H9 (cell line): ENCODE results near the gene SNRPD3. TPM values are rescaled to one million over a fixed set of nuclear protein-coding genes. Genes with fewer than 3 reads are reported as not detected.

Source experiments
- DNase-seq: peaks from one replicate; pipeline ENCODE4 v3.0.0-alpha.2; 2017
- H2AFZ ChIP-seq: one replicate; pipeline ENCODE4 v1.6.1; 2013; ENCODE audit warnings: mild to moderate bottlenecking, low read length, control low read depth, moderate library complexity
- H2AK5ac ChIP-seq: 2 replicates; pipeline ENCODE4 v1.6.1; 2013; ENCODE audit warnings: low read length, control low read depth, mixed read lengths; ENCODE audit not compliant: insufficient read length
- H2BK120ac ChIP-seq: one replicate; pipeline ENCODE4 v1.6.1; 2013; ENCODE audit warnings: low read depth, mild to moderate bottlenecking, low read length, control low read depth, inconsistent platforms; ENCODE audit not compliant: poor library complexity, severe bottlenecking
- H2BK12ac ChIP-seq: 2 replicates; pipeline ENCODE4 v1.6.1; 2013; ENCODE audit warnings: low read length, control low read depth, mixed read lengths, low read depth; ENCODE audit not compliant: insufficient read length
- H2BK15ac ChIP-seq: 2 replicates; pipeline ENCODE4 v1.6.1; 2013; ENCODE audit warnings: low read depth, low read length, control low read depth
- H2BK20ac ChIP-seq: one replicate; pipeline ENCODE4 v1.6.1; 2013; ENCODE audit warnings: low read depth, mild to moderate bottlenecking, low read length, control low read depth, inconsistent platforms; ENCODE audit not compliant: poor library complexity, severe bottlenecking
- H2BK5ac ChIP-seq: 2 replicates; pipeline ENCODE4 v1.6.1; 2013; ENCODE audit warnings: low read length, control low read depth, mixed read lengths; ENCODE audit not compliant: insufficient read length
- H3K14ac ChIP-seq: 2 replicates; pipeline ENCODE4 v1.6.1; 2013; ENCODE audit warnings: low read length, control low read depth; ENCODE audit not compliant: insufficient read depth
- H3K18ac ChIP-seq: 2 replicates; pipeline ENCODE4 v1.6.1; 2013; ENCODE audit warnings: low read depth, mild to moderate bottlenecking, mixed read lengths, low read length, control low read depth; ENCODE audit not compliant: insufficient read length
- H3K23ac ChIP-seq: 2 replicates; pipeline ENCODE4 v1.6.1; 2013; ENCODE audit warnings: low read length, control low read depth, mixed read lengths, low read depth; ENCODE audit not compliant: insufficient read length
- H3K23me2 ChIP-seq: 2 replicates; pipeline ENCODE4 v1.6.1; 2013; ENCODE audit warnings: low read depth, mild to moderate bottlenecking, mixed read lengths, low read length, control low read depth; ENCODE audit not compliant: insufficient read length, poor library complexity, severe bottlenecking
- H3K27ac ChIP-seq: 2 replicates; pipeline ENCODE4 v1.5.1; 2013; ENCODE audit warnings: low read length, control low read depth, mixed read lengths, low read depth; ENCODE audit not compliant: insufficient read length
- H3K27me3 ChIP-seq: 2 replicates; pipeline ENCODE4 v1.6.1; 2013; ENCODE audit warnings: low read length, control low read depth, inconsistent platforms; ENCODE audit not compliant: insufficient read depth
- H3K4ac ChIP-seq: 2 replicates; pipeline ENCODE4 v1.6.1; 2013; ENCODE audit warnings: low read depth, mild to moderate bottlenecking, control low read depth, inconsistent platforms, low read length, moderate library complexity
- H3K4me1 ChIP-seq: 2 replicates; pipeline ENCODE4 v1.6.1; 2013; ENCODE audit warnings: low read length, control low read depth, inconsistent platforms; ENCODE audit not compliant: insufficient read depth
- H3K4me2 ChIP-seq: 2 replicates; pipeline ENCODE4 v1.6.1; 2013; ENCODE audit warnings: low read length, control low read depth, mixed read lengths; ENCODE audit not compliant: insufficient read length, insufficient read depth
- H3K56ac ChIP-seq: 2 replicates; pipeline ENCODE4 v1.6.1; 2013; ENCODE audit warnings: low read depth, mild to moderate bottlenecking, mixed read lengths, low read length, control low read depth; ENCODE audit not compliant: insufficient read length
- H3K79me1 ChIP-seq: 2 replicates; pipeline ENCODE4 v1.6.1; 2013; ENCODE audit warnings: low read depth, mild to moderate bottlenecking, moderate library complexity, low read length, control low read depth, inconsistent platforms; ENCODE audit not compliant: insufficient read depth, poor library complexity, severe bottlenecking
- H3K79me2 ChIP-seq: 2 replicates; pipeline ENCODE4 v1.6.1; 2013; ENCODE audit warnings: low read length, control low read depth, inconsistent platforms; ENCODE audit not compliant: insufficient read depth
- H3K9ac ChIP-seq: 2 replicates; pipeline ENCODE4 v1.6.1; 2013; ENCODE audit warnings: low read length, control low read depth, mixed read lengths; ENCODE audit not compliant: insufficient read length; ENCODE audit errors: extremely low read depth
- H3K9me3 ChIP-seq: one replicate; pipeline ENCODE4 v1.6.1; 2013; ENCODE audit warnings: low read depth, low read length, inconsistent platforms; ENCODE audit not compliant: control insufficient read depth
- H3T11ph ChIP-seq: one replicate; pipeline ENCODE4 v1.6.1; 2013; ENCODE audit warnings: mild to moderate bottlenecking, low read length, control low read depth, inconsistent platforms
- H4K20me1 ChIP-seq: one replicate; pipeline ENCODE4 v1.6.1; 2013; ENCODE audit not compliant: control insufficient read depth, insufficient read length, insufficient read depth
- H4K5ac ChIP-seq: 2 replicates; pipeline ENCODE4 v1.6.1; 2013; ENCODE audit warnings: low read depth, mild to moderate bottlenecking, mixed read lengths, low read length, control low read depth; ENCODE audit not compliant: insufficient read length
- H4K8ac ChIP-seq: replicated peaks from 2 replicates; pipeline ENCODE4 v1.6.1; 2013; ENCODE audit warnings: low read length, control low read depth, mixed read lengths, low read depth; ENCODE audit not compliant: insufficient read length
- H4K91ac ChIP-seq: 2 replicates; pipeline ENCODE4 v1.6.1; 2013; ENCODE audit warnings: low read depth, mild to moderate bottlenecking, moderate library complexity, mixed read lengths, low read length, control low read depth; ENCODE audit not compliant: insufficient read length
- H3K27ac Mint-ChIP-seq, 3 experiments: 2 replicates in 2 of 3; 3 replicates in 1 of 3; pipeline ENCODE4 v1.8.0; 2020 to 2021; ENCODE audit warnings: mixed read lengths in 3 of 3, mild to moderate bottlenecking in 1 of 3, moderate library complexity in 1 of 3
- H3K27me3 Mint-ChIP-seq: 2 replicates; pipeline ENCODE4 v1.8.0; 2021; ENCODE audit warnings: low read depth, mild to moderate bottlenecking, moderate library complexity, mixed read lengths
- H3K36me3 Mint-ChIP-seq, 3 experiments: 2 replicates in 2 of 3; 3 replicates in 1 of 3; pipeline ENCODE4 v1.8.0; 2020 to 2021; ENCODE audit warnings: low read depth in 3 of 3, mixed read lengths in 3 of 3; ENCODE audit not compliant: insufficient read depth in 1 of 3
- H3K4me1 Mint-ChIP-seq, 2 experiments: 2 replicates each; pipeline ENCODE4 v1.8.0; 2020; ENCODE audit warnings: mixed read lengths in 2 of 2
- H3K4me3 Mint-ChIP-seq, 2 experiments: 2 replicates in 1 of 2; 3 replicates in 1 of 2; pipeline ENCODE4 v1.8.0; 2020 to 2021; ENCODE audit warnings: mild to moderate bottlenecking in 2 of 2, mixed read lengths in 2 of 2, moderate library complexity in 1 of 2
- H3K9me3 Mint-ChIP-seq, 2 experiments: 2 replicates in 1 of 2; 3 replicates in 1 of 2; pipeline ENCODE4 v1.8.0; 2020; ENCODE audit warnings: mild to moderate bottlenecking in 2 of 2, mixed read lengths in 2 of 2, moderate library complexity in 1 of 2
- whole genome bisulfite sequencing: extraction: QIAGEN DNeasy Blood & Tissue Kit; methylation state at CpG from one replicate; pipeline ENCODE4 v1.1.7; 2013; ENCODE audit warnings: missing lambda C conversion rate, low lambda C conversion rate, mixed read lengths; ENCODE audit not compliant: insufficient read length; ENCODE audit errors: extremely low coverage; 5-methylcytosine and 5-hydroxymethylcytosine counted together
- total RNA-seq: library from RNA; stranded (reverse); gene quantifications from 2 replicates; pipeline ENCODE4 v1.2.1, GENCODE V29; 2021
- TF ChIP-seq, protein P1 (sequence below): fragments of 200-600 bp; sonication (generic); conservative IDR thresholded peaks from 3 replicates; pipeline ENCODE4 v1.8.0; 2021; ENCODE audit warnings: antibody characterized with exemption, mild to moderate bottlenecking

SNRPD3 gene
- total RNA-seq, 1 experiment from 2014 or later, result 212 TPM

DNA sequence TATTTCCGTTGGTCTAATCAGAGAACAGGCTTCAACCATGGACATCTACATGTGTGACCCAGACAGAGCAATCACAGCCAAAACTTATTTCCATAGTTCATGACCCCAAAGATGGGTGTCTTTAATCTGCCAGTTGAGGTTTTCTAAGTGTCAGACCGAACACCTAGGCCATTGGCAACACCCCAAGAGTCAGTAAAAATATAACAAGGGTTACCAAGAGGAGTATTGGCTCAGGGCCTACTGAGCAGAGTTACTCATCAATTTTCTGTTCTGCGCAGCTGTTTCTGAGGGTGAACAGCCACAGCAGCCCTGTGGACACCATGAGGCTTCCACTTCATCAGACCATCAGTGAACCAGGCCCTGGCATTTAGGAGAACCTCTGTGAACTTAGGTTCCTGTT, 19.7 kb upstream of the SNRPD3 start:
- H3K27me3 Mint-ChIP-seq, result no peaks in the 10 kb centered on the region; the same call in 1 of the 2 replicates
- H2BK120ac ChIP-seq, result no peak overlapping the region
- no peaks in the 10 kb centered on the region for H3K4me1 ChIP-seq
- no peak overlapping the region for H3K4me2 ChIP-seq
- no peak overlapping the region for H3K4me3 Mint-ChIP-seq
- no peak overlapping the region for H2BK20ac ChIP-seq
- H2AK5ac ChIP-seq, result no peak overlapping the region
- no peak overlapping the region for H4K91ac ChIP-seq
- H3K14ac ChIP-seq, result no peak overlapping the region
- no peaks in the 10 kb centered on the region for H3K9me3 ChIP-seq
- H3K56ac ChIP-seq, result no peak overlapping the region
- H3K23ac ChIP-seq, result no peak overlapping the region
- no peak overlapping the region for H3K27ac ChIP-seq
- no peak overlapping the region for H4K5ac ChIP-seq
- no peaks in the 10 kb centered on the region for H3K23me2 ChIP-seq
- H3K27me3 ChIP-seq, result no peaks in the 10 kb centered on the region
- no peak overlapping the region for H3K4ac ChIP-seq
- peaks cover 0 to 16% (median 12%) of the 10 kb centered on the region in 3 experiments; a peak in 5 of 7 replicates for H3K36me3 Mint-ChIP-seq
- H2BK15ac ChIP-seq, result no peak overlapping the region
- H4K20me1 ChIP-seq, result no peaks in the 10 kb centered on the region
- H3K18ac ChIP-seq, result no peak overlapping the region
- DNase-seq, result no peak
- no peaks in the 10 kb centered on the region for H3K79me1 ChIP-seq
- no peak overlapping the region for H4K8ac ChIP-seq
- H3K27ac Mint-ChIP-seq, result no peak overlapping the region
- H2AFZ ChIP-seq, result no peak overlapping the region
- no peak overlapping the region for H2BK5ac ChIP-seq
- H3K4me1 Mint-ChIP-seq, result peaks cover 2 to 3% of the 10 kb centered on the region in 2 experiments; a peak in 1 of 4 replicates
- no peak overlapping the region for H2BK12ac ChIP-seq
- WGBS, result no CpG with 5 or more reads among the region's 3 CpGs
- no peaks in the 10 kb centered on the region for H3K79me2 ChIP-seq
- TF ChIP-seq, protein P1, sequence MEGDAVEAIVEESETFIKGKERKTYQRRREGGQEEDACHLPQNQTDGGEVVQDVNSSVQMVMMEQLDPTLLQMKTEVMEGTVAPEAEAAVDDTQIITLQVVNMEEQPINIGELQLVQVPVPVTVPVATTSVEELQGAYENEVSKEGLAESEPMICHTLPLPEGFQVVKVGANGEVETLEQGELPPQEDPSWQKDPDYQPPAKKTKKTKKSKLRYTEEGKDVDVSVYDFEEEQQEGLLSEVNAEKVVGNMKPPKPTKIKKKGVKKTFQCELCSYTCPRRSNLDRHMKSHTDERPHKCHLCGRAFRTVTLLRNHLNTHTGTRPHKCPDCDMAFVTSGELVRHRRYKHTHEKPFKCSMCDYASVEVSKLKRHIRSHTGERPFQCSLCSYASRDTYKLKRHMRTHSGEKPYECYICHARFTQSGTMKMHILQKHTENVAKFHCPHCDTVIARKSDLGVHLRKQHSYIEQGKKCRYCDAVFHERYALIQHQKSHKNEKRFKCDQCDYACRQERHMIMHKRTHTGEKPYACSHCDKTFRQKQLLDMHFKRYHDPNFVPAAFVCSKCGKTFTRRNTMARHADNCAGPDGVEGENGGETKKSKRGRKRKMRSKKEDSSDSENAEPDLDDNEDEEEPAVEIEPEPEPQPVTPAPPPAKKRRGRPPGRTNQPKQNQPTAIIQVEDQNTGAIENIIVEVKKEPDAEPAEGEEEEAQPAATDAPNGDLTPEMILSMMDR, result no peak
- no peak overlapping the region for H3K9ac ChIP-seq
- no peak overlapping the region for H3T11ph ChIP-seq
- H3K9me3 Mint-ChIP-seq, result no peaks in the 10 kb centered on the region
